C4-2B (cell line): Measurements from ENCODE around the gene WNT7B.

Experiments used
- ZFX ChIP-seq: fragments of 450-650 bp; IDR thresholded peaks from 2 replicates; pipeline ENCODE4 v1.6.1; 2017
- TF ChIP-seq, protein P1 (sequence below): fragments of 450-650 bp; conservative IDR thresholded peaks from 2 replicates; pipeline ENCODE4 v1.5.1; 2017; ENCODE audit warnings: mild to moderate bottlenecking

DNA sequence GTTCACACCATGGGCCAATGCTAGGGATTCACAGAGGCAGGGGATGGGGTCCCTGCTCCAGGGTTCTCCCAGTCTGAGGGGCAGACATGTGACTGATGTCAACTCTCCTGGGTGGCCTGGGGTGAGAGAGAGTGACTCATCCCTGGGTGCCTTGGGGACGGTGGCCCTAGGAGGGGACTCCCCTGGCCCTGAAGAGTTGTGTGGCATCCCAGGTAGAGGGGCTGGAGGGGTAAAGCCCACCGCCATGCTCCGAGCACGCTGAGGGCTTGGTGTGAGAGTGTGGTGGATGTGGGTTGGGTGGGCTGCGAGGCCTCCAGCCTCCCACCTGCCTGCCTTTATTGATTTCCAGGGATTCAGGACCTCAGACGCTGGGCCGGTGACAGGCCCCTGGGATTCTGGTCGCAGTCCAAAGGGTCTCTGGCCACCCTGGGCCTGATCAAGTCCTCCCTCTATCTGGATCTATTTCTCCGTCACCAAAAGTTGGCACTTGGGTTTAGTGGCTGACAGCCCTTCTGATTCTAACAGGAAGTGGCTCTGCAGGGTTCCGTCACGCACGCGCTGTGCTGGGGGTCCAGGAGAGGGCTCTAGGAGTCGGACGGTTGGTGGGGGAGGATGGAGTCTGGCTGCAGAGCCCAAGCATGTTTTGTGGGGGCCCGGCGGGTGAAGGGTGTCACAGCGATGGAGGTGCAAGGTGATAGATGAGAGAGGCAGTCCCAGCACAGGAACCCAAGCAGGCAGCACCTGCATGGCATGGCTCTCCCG lies 27.3 kb upstream of the WNT7B start:
- TF ChIP-seq, protein P1, sequence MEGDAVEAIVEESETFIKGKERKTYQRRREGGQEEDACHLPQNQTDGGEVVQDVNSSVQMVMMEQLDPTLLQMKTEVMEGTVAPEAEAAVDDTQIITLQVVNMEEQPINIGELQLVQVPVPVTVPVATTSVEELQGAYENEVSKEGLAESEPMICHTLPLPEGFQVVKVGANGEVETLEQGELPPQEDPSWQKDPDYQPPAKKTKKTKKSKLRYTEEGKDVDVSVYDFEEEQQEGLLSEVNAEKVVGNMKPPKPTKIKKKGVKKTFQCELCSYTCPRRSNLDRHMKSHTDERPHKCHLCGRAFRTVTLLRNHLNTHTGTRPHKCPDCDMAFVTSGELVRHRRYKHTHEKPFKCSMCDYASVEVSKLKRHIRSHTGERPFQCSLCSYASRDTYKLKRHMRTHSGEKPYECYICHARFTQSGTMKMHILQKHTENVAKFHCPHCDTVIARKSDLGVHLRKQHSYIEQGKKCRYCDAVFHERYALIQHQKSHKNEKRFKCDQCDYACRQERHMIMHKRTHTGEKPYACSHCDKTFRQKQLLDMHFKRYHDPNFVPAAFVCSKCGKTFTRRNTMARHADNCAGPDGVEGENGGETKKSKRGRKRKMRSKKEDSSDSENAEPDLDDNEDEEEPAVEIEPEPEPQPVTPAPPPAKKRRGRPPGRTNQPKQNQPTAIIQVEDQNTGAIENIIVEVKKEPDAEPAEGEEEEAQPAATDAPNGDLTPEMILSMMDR, result no peak
- TF ChIP-seq ZFX, result no peak
